T47D (cell line): ENCODE measurements around the gene ELOVL6.
"Not testable (repeated sequence)": the region's sequence is repeated elsewhere in the genome, so short reads cannot be mapped to it uniquely, and the experiment has no call there.

Source experiments
- DNase-seq, 2 experiments: peaks; one replicate each; pipeline versions ENCODE4 v3.0.0 to v3.0.0-alpha.2; 2011 to 2012; ENCODE audit warnings: low read depth in 1 of 2, low spot score in 1 of 2
- JUND ChIP-seq: IDR thresholded peaks from 2 replicates; pipeline ENCODE4 v1.6.1; 2012; ENCODE audit warnings: low read depth
- in situ Hi-C: cut with HindIII; loops from 2 replicates; pipeline ENCODE4 v1.10.0; 2016; ENCODE audit warnings: low sequenced_read_pairs, low pct_unique_long_range_greater_than_20kb

The ELOVL6 gene

DNA sequence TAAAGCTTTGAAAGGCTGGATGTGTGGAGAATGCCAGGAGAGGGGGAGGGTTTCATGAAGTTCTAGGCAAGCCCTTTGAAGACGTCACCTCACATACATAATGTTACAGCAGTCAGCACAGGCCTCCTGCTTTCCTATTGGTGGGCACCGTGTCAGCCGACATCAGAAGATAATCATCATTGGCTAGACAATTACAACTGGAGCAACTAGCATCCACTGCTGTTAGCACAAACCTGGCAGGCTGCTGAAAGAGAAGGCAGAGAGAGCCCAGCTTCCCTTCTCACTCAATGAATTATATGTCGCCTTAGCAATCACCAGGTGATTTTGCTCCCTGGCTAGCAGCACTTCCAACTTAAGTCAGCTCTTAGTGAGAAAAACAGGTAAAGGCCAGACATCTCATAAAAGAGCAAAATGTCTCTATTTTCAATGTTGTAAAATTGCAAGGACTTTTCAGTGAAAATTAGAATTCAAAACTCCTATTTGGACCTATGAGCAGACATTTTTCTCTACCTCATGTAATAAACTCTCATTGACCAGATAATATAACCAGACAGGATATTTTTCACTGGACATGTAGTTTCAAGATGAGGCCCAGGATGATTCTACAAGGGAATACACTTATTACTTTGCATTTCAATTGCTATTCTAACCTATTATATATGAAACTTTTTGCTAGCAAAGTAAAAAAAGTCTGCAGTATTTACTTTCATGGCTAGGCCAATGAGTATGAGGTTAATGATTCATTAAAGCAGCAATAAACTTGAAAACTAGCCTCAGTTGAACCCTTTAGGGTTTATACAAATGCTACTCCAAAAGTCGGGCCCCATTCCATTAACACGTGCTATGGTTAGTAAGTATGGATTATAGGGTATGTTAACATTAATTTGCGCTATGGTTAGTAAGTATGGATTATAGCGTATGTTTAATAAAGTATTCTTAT, 4.3 kb downstream of the ELOVL6 start:
- no peak for TF ChIP-seq JUND
- peak; percentile 68 to 95 for DNase-seq
- in situ Hi-C loops, result no loop called here

DNA sequence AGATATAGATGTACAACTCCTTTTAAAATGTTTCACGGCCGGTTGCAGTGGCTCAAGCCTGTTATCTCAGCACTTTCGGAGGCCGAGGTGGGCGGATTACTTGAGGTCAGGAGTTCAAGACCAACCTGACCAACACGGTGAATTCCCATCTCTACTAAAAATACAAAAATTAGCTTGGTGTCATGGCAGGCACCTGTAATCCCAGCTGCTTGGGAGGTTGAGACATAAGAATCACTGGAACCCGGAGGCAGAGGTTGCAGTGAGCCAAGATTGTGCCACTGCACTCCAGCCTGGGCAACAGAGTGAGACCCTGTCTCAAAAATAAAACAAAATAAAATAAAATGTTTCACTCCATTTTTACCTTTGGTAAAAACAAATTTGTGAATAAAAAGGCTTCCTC, 5.1 kb downstream of the ELOVL6 start:
- DNase-seq, in situ Hi-C loops: not testable (repeated sequence)

DNA sequence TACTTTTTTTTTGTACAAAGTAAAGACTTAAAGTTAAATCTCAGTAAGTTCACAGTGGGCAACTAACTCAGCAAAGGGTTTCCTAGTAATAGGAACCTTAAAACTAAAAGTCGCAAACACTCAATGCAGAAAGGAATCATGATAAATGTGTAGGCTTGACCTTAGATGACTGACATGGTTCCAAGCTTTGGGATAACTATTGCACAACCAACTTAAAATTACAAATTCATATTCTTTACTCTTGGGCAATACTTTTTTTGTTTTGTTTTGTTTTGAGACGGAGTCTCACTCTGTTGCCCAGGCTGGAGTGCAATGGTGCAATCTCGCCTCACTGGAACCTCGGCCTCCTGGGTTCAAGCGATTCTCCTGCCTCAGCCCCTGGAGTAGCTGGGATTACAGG, 8.2 kb downstream of the ELOVL6 start:
- TF ChIP-seq JUND, result no peak
- DNase-seq, result no peak
- in situ Hi-C loops, result no loop called here

DNA sequence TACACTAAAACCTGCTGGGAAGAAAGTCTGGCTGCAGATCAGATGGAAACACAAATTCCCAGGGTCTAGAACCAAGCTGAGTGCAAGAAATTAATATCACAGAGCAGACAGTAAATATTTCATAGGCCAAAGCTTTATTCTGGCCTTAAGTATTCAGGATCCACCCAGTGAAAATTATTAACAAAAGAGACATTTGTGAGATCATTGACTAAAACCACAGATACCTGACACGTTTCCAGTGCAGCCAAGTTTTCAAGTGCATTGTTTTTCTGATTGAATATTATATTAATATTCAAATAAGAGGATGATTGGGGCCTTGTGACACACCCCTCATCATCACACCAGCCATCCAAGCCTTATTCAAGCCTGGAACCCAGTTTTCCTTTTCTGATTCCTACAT, 10.3 kb downstream of the ELOVL6 start:
- no peak for TF ChIP-seq JUND
- in situ Hi-C loops, result no loop called here
- DNase-seq, result no peak

DNA sequence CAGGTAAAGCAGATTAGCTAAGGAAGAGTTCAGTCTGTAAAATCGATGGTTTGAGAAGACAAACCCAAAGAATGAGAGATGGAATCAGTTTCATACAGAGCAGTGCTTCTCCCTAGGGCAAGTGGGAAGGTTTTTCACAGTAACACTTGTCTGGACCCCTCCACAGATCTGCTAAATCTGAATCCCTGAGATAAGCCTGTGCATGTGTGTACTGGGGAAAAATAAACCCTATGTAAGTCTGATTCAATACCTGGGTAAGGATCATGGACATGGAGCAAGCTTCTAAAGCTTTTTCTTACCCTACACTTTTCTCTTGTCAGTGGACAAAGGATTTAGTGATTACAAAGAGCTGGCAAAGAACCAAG, 13.6 kb downstream of the ELOVL6 start:
- no peak for TF ChIP-seq JUND
- no peak for DNase-seq
- in situ Hi-C loops, result no loop called here

DNA sequence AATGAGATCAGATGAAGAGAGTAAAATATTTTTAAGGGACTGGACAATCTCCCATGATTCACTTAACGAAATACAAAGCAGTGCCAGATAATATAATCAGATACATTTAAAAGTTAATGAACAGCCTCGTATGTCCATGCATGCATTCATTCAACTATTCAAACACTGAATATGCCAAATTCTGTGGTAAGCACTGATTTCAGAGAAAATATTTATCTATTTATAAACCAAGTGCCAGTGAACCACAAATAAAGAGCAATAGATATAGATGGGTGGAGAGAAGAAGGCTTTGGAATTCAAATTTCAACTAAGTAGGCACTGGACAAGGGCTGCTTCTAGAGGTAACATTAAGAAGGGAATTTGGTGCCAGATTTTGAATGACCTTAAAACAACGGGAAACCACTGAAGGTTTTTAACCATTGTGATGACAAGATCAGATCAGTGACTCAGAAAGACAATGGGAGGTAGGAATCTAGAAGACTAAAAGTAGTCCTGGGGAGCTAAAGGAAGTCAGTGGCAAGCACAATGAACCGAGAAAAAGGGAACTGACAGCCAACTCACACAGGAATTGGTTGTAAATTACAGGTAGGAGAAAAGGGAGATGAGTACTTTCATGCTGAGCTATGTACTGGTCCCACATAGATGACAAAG, 14.2 kb downstream of the ELOVL6 start:
- no peak for DNase-seq
- in situ Hi-C loops, result no loop called here
- no peak for TF ChIP-seq JUND

DNA sequence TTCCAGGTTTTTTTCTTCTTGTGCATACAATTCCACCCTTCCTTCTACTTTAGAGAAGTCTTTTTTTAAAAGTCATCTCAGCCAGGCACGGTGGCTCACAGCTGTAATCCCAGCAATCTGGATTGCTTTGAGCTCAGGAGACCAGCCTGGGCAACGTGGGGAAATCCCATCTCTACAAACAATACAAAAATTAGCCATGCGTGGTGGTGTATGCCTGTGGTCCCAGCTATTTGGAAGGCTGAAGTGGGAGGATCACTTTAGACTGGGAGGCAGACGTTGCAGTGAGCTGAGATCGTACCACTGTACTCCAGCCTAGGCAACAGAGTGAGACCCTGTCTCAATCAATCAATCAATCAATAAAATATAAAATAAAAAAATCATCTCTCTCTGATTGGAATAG, 14.8 kb downstream of the ELOVL6 start:
- DNase-seq, result no peak
- in situ Hi-C loops, result no loop called here
- no peak for TF ChIP-seq JUND

DNA sequence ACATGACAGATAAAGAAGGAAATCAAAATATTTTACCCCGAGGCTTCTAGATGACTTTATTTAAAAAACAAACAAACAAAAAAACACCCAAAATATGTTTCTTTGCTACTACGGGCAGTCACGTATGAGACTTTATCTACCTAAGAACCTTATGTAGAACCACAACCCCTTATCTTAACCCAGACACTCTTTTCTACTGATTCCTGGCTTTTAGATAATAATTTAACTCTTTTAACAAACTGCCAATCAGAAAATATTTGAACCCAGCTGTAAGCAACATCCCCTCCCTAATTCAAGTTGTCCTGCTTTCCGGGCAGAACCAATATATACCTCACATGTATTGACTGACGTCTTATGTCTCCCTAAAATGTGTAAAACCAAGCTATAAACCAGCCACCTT, 15.4 kb downstream of the ELOVL6 start:
- in situ Hi-C loops, result no loop called here
- no peak for TF ChIP-seq JUND
- DNase-seq, result no peak

DNA sequence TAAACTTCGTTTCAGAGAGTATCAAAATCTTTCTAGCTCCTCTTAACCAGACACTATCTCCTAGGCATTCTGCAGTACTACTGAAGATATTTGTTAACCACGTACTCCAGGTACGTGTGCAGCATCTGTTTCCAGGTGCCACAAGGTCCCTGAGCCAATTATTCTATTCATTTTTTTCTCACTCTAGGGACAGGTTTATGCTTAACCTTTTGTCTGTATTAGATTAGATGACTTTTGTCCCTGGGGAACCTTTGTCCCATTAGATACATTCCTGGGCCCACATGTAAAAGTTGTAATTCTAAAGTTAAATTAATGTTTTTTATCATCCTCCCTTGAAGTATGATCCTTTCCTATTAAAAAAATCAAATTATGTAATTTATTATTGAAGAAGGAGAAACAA, 16.5 kb downstream of the ELOVL6 start:
- no peak for DNase-seq
- in situ Hi-C loops, result no loop called here
- no peak for TF ChIP-seq JUND

DNA sequence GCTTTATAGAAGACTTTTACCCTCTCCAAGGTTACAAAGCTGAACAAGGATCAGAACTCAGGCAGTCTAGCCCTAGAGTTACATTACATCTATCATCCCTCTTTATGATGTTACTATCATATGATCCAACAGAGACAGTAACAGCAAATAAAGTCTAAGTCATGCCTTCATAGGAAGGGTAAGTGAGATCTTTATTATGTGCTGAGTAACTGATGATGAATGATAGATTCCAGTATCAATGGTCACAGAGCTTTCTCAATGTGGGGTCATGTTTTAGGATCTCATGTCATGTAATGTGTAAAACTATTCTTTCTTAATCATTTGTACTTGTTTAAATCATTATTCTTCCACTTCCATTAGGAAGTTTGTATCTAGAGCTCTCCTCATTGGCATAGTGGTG, 22.8 kb downstream of the ELOVL6 start:
- TF ChIP-seq JUND, result no peak
- DNase-seq, result no peak
- in situ Hi-C loops, result no loop called here

DNA sequence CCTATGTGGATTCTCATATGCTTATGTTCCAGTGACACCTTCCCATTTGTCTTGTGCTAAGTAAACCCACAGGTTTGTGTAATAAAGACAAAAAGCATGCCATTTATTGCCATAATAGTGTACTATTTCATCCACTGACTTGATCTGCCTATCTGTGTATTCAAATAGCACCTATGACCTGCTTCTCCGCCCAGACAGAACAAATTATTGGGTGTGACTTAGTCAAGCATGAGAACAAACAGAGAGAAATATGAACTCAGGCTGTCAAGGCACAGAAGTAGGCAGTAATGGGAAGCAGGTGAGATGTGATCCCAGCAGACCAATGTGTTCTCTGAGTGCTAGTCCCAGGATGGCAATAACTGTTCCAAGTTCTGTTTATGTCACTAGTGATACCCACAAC, 25.4 kb downstream of the ELOVL6 start:
- in situ Hi-C loops, result no loop called here
- no peak for DNase-seq
- TF ChIP-seq JUND, result no peak

DNA sequence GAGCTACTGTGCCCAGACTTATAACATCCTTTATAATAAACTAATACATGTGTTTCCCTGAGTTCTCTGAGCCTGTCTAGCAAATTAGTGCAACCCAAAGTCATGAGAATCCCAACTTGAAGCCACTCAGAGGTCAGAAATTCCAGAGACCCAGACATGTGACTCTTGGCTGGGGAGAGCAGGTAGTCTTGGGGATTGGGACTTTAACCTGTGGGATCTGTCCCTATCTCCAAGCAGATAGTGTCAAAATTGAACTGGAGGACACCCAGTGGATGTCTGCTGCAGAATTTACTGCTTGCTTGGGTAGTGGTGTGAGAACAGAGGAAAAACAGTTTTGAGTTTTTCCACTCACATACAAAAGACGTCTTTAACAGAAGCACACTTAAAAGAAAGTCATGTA, 26.4 kb downstream of the ELOVL6 start:
- no peak for TF ChIP-seq JUND
- DNase-seq, result no peak
- in situ Hi-C loops, result no loop called here

DNA sequence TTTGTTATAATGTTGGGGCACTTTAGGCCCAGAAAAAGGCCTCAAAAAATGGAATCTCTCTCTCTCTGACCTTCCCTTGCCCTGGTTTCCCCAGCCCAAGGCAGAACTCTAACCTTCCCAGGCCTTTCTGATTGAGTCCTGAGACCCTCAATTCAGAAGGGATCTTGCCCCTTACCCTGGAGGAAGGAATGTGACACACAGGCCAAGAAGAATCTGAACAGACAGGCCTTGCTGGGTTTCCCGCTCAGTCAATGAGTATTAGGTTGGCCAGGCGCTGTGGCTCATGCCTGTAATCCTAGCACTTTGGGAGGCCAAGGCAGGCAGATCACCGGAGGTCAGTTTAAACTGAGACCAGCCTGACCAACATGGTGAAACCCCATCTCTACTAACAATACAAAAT, 27.6 kb downstream of the ELOVL6 start:
- no peak for DNase-seq
- in situ Hi-C loops, result no loop called here
- no peak for TF ChIP-seq JUND
